Germinal center (tissue), 1 donor: ENCODE measurements around the gene NBDY.
"Not testable (repeated sequence)": the region's sequence is repeated elsewhere in the genome, so short reads cannot be mapped to it uniquely, and the experiment has no call there.

Experiments
- DNase-seq: peaks from one replicate; pipeline ENCODE4 v3.0.0; 2012; ENCODE audit warnings: mixed read lengths, low spot score

Gene NBDY

GRCh38 chrX:56729152-56729850 lies at the start of gene NBDY:
NBDY (plus strand) TSS chrX:56729243; CDS start chrX:56729354, 111 bp downstream.
- DNase-seq, result peak; percentile 8

- DNase-seq, result not testable (repeated sequence)
Measured at GRCh38 chrX:56704530-56704929, 24.5 kb upstream of the NBDY start.

- no peak for DNase-seq
Measured at GRCh38 chrX:56726605-56727004, 2.4 kb upstream of the NBDY start.

GRCh38 chrX:56727531-56727930 lies 1.5 kb upstream of the NBDY start:
- DNase-seq, result no peak

- DNase-seq, result no peak
Measured at GRCh38 chrX:56728321-56728720, 722 bp upstream of the NBDY start.

GRCh38 chrX:56728752-56729151 lies 291 bp upstream of the NBDY start:
- peak; percentile 9 for DNase-seq

- peak; percentile 17 for DNase-seq
Measured at GRCh38 chrX:56733459-56734046, 4.5 kb downstream of the NBDY start.

- no peak for DNase-seq
Measured at GRCh38 chrX:56736219-56736618, 7.2 kb downstream of the NBDY start.

- DNase-seq, result no peak
Measured at GRCh38 chrX:56738670-56739069, 9.6 kb downstream of the NBDY start.

GRCh38 chrX:56744996-56745395 lies 16.0 kb downstream of the NBDY start:
- DNase-seq, result no peak

GRCh38 chrX:56746996-56747395 lies 18.0 kb downstream of the NBDY start:
- no peak for DNase-seq

- DNase-seq, result no peak
Measured at GRCh38 chrX:56751071-56751470, 22.0 kb downstream of the NBDY start.

GRCh38 chrX:56757327-56757726 lies 28.3 kb downstream of the NBDY start:
- DNase-seq, result no peak

- DNase-seq, result no peak
Measured at GRCh38 chrX:56758456-56758855, 29.4 kb downstream of the NBDY start.

GRCh38 chrX:56759736-56760409 lies 30.8 kb downstream of the NBDY start:
- no peak for DNase-seq

- DNase-seq, result not testable (repeated sequence)
Measured at GRCh38 chrX:56760410-56761124, 31.5 kb downstream of the NBDY start.

- no peak for DNase-seq
Measured at GRCh38 chrX:56761167-56761566, 32.1 kb downstream of the NBDY start.

- DNase-seq, result no peak
Measured at GRCh38 chrX:56762220-56762619, 33.2 kb downstream of the NBDY start.

- no peak for DNase-seq
Measured at GRCh38 chrX:56762707-56763555, 33.9 kb downstream of the NBDY start.

GRCh38 chrX:56763556-56764152 lies 34.6 kb downstream of the NBDY start:
- DNase-seq, result no peak
